SK-N-SH (cell line): ENCODE data around the gene SULT1A1. TPM values are rescaled to one million over a fixed set of nuclear protein-coding genes. Genes with fewer than 3 reads are reported as not detected.

Experiments
- CTCF ChIA-PET: fragments of 300-600, 350-600 bp; formaldehyde crosslinking; extraction: SDS; loops from one replicate; lab custom pipeline; 2021; lab: Yijun Ruan, JAX
- POLR2A ChIA-PET: fragments of 350-600 bp; sonication (Branson Sonifier 250); formaldehyde crosslinking; extraction: SDS; loops from one replicate; lab custom pipeline; 2020; ENCODE audit warnings: antibody characterized with exemption, inconsistent platforms; lab: Yijun Ruan, JAX
- DNase-seq: peaks from one replicate; pipeline ENCODE4 v3.0.0; 2012
- H2AFZ ChIP-seq: fragments of 200-600 bp; sonication (generic); 2 replicates; pipeline ENCODE4 v1.8.1; 2016; ENCODE audit warnings: antibody characterized with exemption, mild to moderate bottlenecking, low read depth
- H3F3A ChIP-seq: fragments of 200-600 bp; sonication (generic); replicated peaks from 2 replicates; pipeline ENCODE3; 2016; ENCODE audit warnings: antibody characterized with exemption, mild to moderate bottlenecking; ENCODE audit not compliant: insufficient read depth
- H3K27ac ChIP-seq, 2 experiments: fragments of 200-500 bp in 1 of 2; fragments of 200-600 bp in 1 of 2; sonication (Bioruptor generic) in 1 of 2; sonication (generic), shearing (Covaris generic) in 1 of 2; 2 replicates each; pipeline versions ENCODE4 v1.5.1 to v1.6.1; 2014 to 2016; ENCODE audit warnings: low read depth in 2 of 2, inconsistent platforms in 1 of 2, low read length in 1 of 2, mild to moderate bottlenecking in 1 of 2, mixed read lengths in 1 of 2
- H3K27me3 ChIP-seq: fragments of 200-600 bp; sonication (generic), shearing (Covaris generic); 2 replicates; pipeline ENCODE4 v1.6.1; 2016; ENCODE audit warnings: mixed run types; ENCODE audit not compliant: insufficient read depth
- H3K36me3 ChIP-seq, 2 experiments: fragments of 200-500 bp in 1 of 2; fragments of 200-600 bp in 1 of 2; sonication (Bioruptor generic) in 1 of 2; sonication (generic) in 1 of 2; replicated peaks in 1 of 2; 2 replicates each; pipeline versions ENCODE3 to v1.5.1; 2014 to 2016; ENCODE audit warnings: low read length in 1 of 2, mild to moderate bottlenecking in 1 of 2; ENCODE audit not compliant: insufficient read depth in 2 of 2, control insufficient read depth in 1 of 2
- H3K4me1 ChIP-seq, 2 experiments: fragments of 200-500 bp in 1 of 2; fragments of 200-600 bp in 1 of 2; sonication (Bioruptor generic) in 1 of 2; sonication (generic), shearing (Covaris generic) in 1 of 2; 2 replicates each; pipeline versions ENCODE4 v1.5.1 to v1.6.1; 2014 to 2016; ENCODE audit warnings: low read depth in 1 of 2, low read length in 1 of 2, mixed run types in 1 of 2; ENCODE audit not compliant: insufficient read depth in 2 of 2, control insufficient read depth in 1 of 2
- H3K4me2 ChIP-seq: fragments of 200-600 bp; sonication (generic), shearing (Covaris generic); 2 replicates; pipeline ENCODE4 v1.6.1; 2017; ENCODE audit warnings: mixed run types
- H3K4me3 ChIP-seq, 2 experiments: fragments of 200-500 bp in 1 of 2; fragments of 200-600 bp in 1 of 2; sonication (Bioruptor generic) in 1 of 2; sonication (generic), shearing (Covaris generic) in 1 of 2; 2 replicates each; pipeline versions ENCODE4 v1.5.1 to v1.8.1; 2014 to 2016; ENCODE audit warnings: low read depth in 2 of 2, inconsistent platforms in 1 of 2, low read length in 1 of 2, mild to moderate bottlenecking in 1 of 2, mixed read lengths in 1 of 2, moderate library complexity in 1 of 2
- H3K79me2 ChIP-seq: fragments of 200-600 bp; sonication (generic); 2 replicates; pipeline ENCODE4 v1.8.1; 2017; ENCODE audit warnings: mild to moderate bottlenecking; ENCODE audit not compliant: insufficient read depth
- H3K9ac ChIP-seq: fragments of 200-600 bp; sonication (generic); 2 replicates; pipeline ENCODE4 v1.6.1; 2017; ENCODE audit warnings: mixed run types
- H3K9me2 ChIP-seq: fragments of 200-600 bp; sonication (generic); 2 replicates; pipeline ENCODE4 v1.6.1; 2017; ENCODE audit warnings: mixed run types
- H3K9me3 ChIP-seq: fragments of 200-600 bp; sonication (generic); 2 replicates; pipeline ENCODE4 v1.6.1; 2017; ENCODE audit warnings: mixed run types, mild to moderate bottlenecking, moderate library complexity
- H4K20me1 ChIP-seq: fragments of 200-600 bp; sonication (generic); 2 replicates; pipeline ENCODE4 v1.6.1; 2017; ENCODE audit warnings: mild to moderate bottlenecking, mixed run types; ENCODE audit not compliant: insufficient read depth
- FOSL2 ChIP-seq: IDR thresholded peaks from 2 replicates; pipeline ENCODE4 v1.4.0; 2012; ENCODE audit warnings: low read depth, mild to moderate bottlenecking, moderate library complexity, borderline replicate concordance
- GABPA ChIP-seq: IDR thresholded peaks from 2 replicates; pipeline ENCODE4 v1.4.0; 2012; ENCODE audit warnings: low read depth, mild to moderate bottlenecking
- IRF3 ChIP-seq: fragments of 150-350 bp; IDR thresholded peaks from 2 replicates; pipeline ENCODE4 v1.6.1; 2016; ENCODE audit warnings: mild to moderate bottlenecking, low read depth, low read length
- MAX ChIP-seq: IDR thresholded peaks from 2 replicates; pipeline ENCODE4 v1.4.0; 2012; ENCODE audit warnings: low read depth
- NFIC ChIP-seq: IDR thresholded peaks from 2 replicates; pipeline ENCODE4 v1.4.0; 2012; ENCODE audit warnings: borderline replicate concordance
- RFX5 ChIP-seq: IDR thresholded peaks from 2 replicates; pipeline ENCODE4 v1.6.1; 2012; ENCODE audit warnings: mild to moderate bottlenecking, improper control_type of control experiment, low read length
- USF1 ChIP-seq: IDR thresholded peaks from 2 replicates; pipeline ENCODE4 v1.4.0; 2012; ENCODE audit warnings: low read depth, borderline replicate concordance
- ZBTB33 ChIP-seq: IDR thresholded peaks from 2 replicates; pipeline ENCODE4 v1.4.0; 2012; ENCODE audit warnings: low read depth, borderline replicate concordance
- WGBS: methylation state at CpG from one replicate; pipeline ENCODE4 v1.1.6; 2017; ENCODE audit warnings: low lambda C conversion rate; 5-methylcytosine and 5-hydroxymethylcytosine counted together
- polyA plus RNA-seq, 3 experiments: library from polyadenylated mRNA; depleted of rRNA; stranded (reverse); fragments of >200 nt; gene quantifications; 2 replicates each; pipeline ENCODE4 v1.2.3, GENCODE V29; 2012

Gene SULT1A1
- polyA plus RNA-seq, 1 of the 3 experiments (the other 2 are of a cell fraction), result 0.13 TPM

- TF ChIP-seq ZBTB33 (no peak), RFX5 (no peak), IRF3 (no peak), USF1 (no peak), NFIC (no peak)
Measured at GRCh38 chr16:28558456-28558855, 51.4 kb downstream of the SULT1A1 start (continued).

- Histone ChIP-seq H3K9ac (no peak overlapping the region), H3K27me3 (no peaks in the 10 kb centered on the region), H3K4me2 (no peak overlapping the region), H3K9me3 (no peaks in the 10 kb centered on the region), H3K36me3 (peaks cover 0 to 6% of the 10 kb centered on the region in 2 experiments), H4K20me1 (no peaks in the 10 kb centered on the region), H3F3A (no peaks in the 10 kb centered on the region), H3K27ac (no peak overlapping the region), H3K4me1 (peaks cover 0 to 3% of the 10 kb centered on the region in 2 experiments; a peak in 2 of 4 replicates), H3K79me2 (peaks cover 13% of the 10 kb centered on the region), H3K9me2 (no peaks in the 10 kb centered on the region), H2AFZ (no peak overlapping the region), H3K4me3 (no peak overlapping the region)
- no peak for DNase-seq
- ChIA-PET POLR2A (no interaction called here), CTCF (interaction anchor here (0.6 to 0.7 kb wide), 2 partner anchors 79 to 259 kb away, joined by 3 read pairs; no protein-coding TSS in a partner anchor)
- WGBS, result 93% methylated on average over 2 of the region's 2 CpGs
- no peak for TF ChIP-seq GABPA
- no peak for TF ChIP-seq MAX
- no peak for TF ChIP-seq FOSL2
- no peak for TF ChIP-seq ZBTB33
Measured at GRCh38 chr16:28556914-28557320, 52.9 kb downstream of the SULT1A1 start.
